Fibroblast of peridontal ligament (primary cell): Measurements from ENCODE around the gene BICDL1.

Experiments used
- DNase-seq: peaks from one replicate; pipeline ENCODE4 v3.0.0-alpha.2; 2010; ENCODE audit errors: extremely low read depth

BICDL1 gene

GRCh38 chr12:120081641-120082040 lies 92.6 kb downstream of the BICDL1 start:
- no peak for DNase-seq

- no peak for DNase-seq
These were observed 97.0 kb downstream of the BICDL1 start for GRCh38 chr12:120085920-120086645.

- peak; percentile 98 for DNase-seq
These were observed 98.0 kb downstream of the BICDL1 start for GRCh38 chr12:120086801-120087621.

GRCh38 chr12:120089105-120089504 lies 100.1 kb downstream of the BICDL1 start:
- no peak for DNase-seq

- DNase-seq: no peak
These were observed 100.8 kb downstream of the BICDL1 start for GRCh38 chr12:120089796-120090195.

GRCh38 chr12:120090206-120090605 lies 101.2 kb downstream of the BICDL1 start:
- DNase-seq: no peak

- no peak for DNase-seq
These were observed 101.7 kb downstream of the BICDL1 start for GRCh38 chr12:120090626-120091295.

GRCh38 chr12:120091371-120092090 lies 102.5 kb downstream of the BICDL1 start:
- DNase-seq: no peak

- no peak for DNase-seq
These were observed 103.7 kb downstream of the BICDL1 start for GRCh38 chr12:120092551-120093335.

- no peak for DNase-seq
These were observed 104.2 kb downstream of the BICDL1 start for GRCh38 chr12:120093336-120093591.

- no peak for DNase-seq
These were observed 104.7 kb downstream of the BICDL1 start for GRCh38 chr12:120093592-120094355.

GRCh38 chr12:120094485-120094884 lies 105.4 kb downstream of the BICDL1 start:
- DNase-seq: no peak

- DNase-seq: no peak
These were observed 106.3 kb downstream of the BICDL1 start for GRCh38 chr12:120095331-120095730.

GRCh38 chr12:120095736-120096135 lies 106.7 kb downstream of the BICDL1 start:
- no peak for DNase-seq

- no peak for DNase-seq
These were observed 107.7 kb downstream of the BICDL1 start for GRCh38 chr12:120096671-120097202.

GRCh38 chr12:120098756-120099470 lies 109.9 kb downstream of the BICDL1 start:
- DNase-seq: no peak

- no peak for DNase-seq
These were observed 110.7 kb downstream of the BICDL1 start for GRCh38 chr12:120099738-120100137.

GRCh38 chr12:120100630-120101029 lies 111.6 kb downstream of the BICDL1 start:
- DNase-seq: no peak

- DNase-seq: no peak
These were observed 112.1 kb downstream of the BICDL1 start for GRCh38 chr12:120101182-120101581.

- DNase-seq: no peak
These were observed 112.6 kb downstream of the BICDL1 start for GRCh38 chr12:120101617-120102016.
